EL (cell line): ENCODE measurements around the gene PHC3.
"Not testable (repeated sequence)": the region's sequence is repeated elsewhere in the genome, so short reads cannot be mapped to it uniquely, and the experiment has no call there.

Experiments
- DNase-seq: peaks from one replicate; pipeline ENCODE4 v3.0.0-alpha.2; 2016

Gene PHC3, protein sequence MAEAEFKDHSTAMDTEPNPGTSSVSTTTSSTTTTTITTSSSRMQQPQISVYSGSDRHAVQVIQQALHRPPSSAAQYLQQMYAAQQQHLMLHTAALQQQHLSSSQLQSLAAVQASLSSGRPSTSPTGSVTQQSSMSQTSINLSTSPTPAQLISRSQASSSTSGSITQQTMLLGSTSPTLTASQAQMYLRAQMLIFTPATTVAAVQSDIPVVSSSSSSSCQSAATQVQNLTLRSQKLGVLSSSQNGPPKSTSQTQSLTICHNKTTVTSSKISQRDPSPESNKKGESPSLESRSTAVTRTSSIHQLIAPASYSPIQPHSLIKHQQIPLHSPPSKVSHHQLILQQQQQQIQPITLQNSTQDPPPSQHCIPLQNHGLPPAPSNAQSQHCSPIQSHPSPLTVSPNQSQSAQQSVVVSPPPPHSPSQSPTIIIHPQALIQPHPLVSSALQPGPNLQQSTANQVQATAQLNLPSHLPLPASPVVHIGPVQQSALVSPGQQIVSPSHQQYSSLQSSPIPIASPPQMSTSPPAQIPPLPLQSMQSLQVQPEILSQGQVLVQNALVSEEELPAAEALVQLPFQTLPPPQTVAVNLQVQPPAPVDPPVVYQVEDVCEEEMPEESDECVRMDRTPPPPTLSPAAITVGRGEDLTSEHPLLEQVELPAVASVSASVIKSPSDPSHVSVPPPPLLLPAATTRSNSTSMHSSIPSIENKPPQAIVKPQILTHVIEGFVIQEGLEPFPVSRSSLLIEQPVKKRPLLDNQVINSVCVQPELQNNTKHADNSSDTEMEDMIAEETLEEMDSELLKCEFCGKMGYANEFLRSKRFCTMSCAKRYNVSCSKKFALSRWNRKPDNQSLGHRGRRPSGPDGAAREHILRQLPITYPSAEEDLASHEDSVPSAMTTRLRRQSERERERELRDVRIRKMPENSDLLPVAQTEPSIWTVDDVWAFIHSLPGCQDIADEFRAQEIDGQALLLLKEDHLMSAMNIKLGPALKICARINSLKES

DNA sequence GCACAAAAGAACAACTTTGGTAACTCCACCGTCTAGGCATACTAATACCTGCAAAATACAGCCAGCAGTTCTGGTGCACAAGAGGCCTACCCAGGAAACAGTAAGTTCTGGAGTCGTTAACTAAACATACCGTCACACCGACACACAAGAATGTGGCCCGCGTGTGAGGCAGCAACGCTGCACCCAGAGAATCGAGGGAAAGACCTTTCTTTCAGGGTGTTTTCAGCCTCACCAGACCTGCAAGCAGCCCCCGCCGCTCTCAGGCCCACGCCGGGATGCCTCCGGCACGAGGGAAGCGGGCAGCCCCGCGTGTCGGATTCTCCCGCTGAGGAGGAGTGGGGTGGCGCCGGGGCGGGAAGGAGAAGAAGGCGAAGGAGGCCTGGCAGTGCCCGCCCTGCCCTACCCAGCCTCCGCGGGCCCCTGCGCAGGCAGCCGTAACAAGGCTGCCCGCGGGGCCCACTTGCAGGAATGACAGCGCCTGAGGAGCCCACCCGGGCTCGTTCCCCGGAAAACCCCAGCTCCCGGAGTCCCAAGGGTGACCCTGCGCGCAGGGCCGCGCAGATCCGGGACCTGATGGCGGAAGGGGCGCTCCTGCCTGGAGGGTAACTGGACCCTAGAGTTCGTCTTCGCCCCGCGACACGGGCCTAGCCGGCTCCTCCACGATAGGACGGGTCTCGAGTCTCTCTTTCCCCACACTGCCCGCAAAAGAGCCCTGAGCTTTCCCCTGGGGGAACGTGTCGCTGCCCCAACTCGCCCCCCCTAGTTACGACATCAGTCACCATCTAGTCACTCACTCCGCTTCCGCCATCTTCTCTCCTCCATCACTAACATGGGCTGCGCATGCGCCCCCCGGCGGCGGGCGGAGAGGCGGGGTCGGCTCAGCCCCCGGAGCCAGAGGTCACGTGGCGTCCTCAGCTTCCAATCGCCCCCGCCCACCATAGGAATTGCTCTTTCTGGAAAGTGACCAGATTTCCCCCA, at the start of gene PHC3:
TSS of gene PHC3 (minus strand) at position 826 of the 978 bp plus-strand sequence. CDS start at position 808, 18 bp downstream.
- peak; percentile 93 for DNase-seq

DNA sequence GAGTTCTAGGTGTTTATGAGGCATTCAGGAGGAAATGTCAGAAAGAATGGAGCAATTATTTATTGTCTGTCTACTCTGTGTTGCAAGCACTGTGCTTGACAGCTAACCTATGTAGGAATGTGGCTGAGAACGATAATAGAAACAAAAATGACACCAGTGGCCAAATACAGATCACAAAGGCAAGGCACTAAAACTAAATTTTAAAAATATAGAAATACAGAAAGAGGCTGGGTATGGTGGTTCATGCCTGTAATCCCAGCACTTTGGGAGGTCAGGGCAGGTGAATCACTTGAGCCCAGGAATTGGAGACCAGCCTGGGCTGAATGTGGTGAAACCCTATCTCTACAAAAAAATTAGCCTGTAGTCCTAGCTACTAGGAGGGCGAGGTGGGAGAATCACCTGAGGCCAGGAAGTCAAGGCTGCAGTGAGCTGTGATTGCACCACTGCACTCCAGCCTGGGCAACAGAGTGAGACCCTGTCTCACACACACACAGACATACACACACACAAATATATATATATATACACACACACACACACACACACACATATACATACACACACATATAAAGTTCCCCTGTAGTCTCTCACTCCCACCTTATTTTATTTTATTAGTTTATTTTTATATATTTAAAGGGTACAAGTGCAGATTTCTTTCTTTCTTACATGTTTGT, 46.7 kb upstream of the PHC3 start:
- DNase-seq = peak; percentile 32

DNA sequence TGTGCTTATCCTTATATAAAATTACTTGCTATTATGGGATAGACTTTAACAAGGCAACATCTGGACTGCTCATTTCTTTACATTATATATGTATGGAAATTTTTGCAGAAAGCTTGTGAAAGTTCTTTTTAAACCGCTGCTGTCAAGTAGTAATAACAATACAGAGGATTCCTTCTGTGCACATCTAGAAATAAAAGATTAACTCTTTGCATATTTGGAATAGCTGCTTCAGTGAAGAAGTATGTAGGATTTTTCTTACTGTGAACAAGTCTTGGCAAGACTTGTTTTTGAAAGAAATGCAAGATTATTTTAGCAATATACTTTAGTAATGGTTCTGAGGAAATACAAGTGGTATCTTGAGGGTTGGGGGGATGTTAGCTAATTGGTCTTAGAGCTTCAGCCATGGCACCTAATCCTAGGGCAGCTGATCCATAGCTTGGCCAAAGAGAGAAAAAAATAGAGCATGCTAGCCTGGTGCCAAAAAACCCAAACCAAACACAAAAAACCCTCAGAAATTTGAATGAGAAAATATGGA, 45.0 kb upstream of the PHC3 start:
- DNase-seq = no peak

DNA sequence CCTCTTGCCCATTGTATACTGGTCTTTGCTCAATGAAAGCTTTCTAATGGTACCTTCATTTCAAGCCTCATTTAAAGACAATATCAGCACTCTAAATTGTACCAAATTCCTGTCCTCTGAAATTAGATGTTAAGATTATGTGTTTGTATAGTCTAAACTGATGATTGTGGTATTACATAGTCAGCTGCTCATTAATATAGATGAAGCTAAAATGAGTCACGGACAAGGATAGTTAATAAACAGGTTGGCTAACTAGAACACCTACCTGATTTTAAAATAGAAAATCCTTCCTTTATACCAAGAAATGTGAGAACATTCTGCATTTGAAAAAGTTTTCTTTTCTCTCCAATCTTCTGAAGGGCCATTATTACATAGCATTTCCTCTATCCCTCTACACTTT, 43.6 kb upstream of the PHC3 start:
- DNase-seq = no peak

DNA sequence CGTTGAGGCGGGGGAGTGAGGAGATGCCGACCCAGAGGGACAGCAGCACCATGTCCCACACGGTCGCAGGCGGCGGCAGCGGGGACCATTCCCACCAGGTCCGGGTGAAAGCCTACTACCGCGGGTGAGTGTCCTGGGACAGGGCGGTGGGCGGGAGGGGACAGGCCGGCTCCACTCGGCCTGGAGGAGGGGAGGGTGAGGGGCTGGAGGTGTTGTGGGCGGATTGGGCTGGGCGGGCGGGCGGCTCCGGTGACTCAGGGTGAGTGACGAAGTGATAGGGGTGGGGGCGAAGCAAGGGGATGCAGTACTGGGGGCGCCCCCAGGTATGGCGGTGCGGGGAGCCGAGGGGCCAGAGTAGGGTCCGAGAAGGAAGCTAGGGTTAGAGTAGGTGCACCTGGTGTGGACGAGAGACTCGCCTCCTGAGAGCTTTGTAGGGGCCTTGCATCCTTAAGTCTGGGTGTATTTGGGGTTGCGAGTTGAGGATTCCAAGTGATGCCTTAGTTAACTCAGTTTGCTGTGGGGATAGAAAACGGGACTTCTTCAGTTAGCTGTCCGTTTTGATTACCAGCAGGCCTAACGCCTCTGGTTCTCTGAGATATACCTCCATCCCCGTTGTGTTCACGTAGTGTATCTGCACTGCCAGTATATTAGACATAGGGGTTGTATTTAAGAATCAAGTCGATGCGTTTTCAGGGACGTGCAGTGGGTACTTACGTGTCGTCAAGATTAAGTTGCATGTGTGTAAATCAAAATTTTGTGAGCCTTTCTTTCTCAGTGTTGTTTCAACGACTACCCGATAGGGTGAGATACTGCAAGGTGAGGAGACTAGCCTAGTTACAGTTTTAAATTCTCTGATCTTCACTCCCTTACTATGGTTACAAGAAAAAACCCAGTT, 41.4 kb upstream of the PHC3 start:
- peak; percentile 39 for DNase-seq

DNA sequence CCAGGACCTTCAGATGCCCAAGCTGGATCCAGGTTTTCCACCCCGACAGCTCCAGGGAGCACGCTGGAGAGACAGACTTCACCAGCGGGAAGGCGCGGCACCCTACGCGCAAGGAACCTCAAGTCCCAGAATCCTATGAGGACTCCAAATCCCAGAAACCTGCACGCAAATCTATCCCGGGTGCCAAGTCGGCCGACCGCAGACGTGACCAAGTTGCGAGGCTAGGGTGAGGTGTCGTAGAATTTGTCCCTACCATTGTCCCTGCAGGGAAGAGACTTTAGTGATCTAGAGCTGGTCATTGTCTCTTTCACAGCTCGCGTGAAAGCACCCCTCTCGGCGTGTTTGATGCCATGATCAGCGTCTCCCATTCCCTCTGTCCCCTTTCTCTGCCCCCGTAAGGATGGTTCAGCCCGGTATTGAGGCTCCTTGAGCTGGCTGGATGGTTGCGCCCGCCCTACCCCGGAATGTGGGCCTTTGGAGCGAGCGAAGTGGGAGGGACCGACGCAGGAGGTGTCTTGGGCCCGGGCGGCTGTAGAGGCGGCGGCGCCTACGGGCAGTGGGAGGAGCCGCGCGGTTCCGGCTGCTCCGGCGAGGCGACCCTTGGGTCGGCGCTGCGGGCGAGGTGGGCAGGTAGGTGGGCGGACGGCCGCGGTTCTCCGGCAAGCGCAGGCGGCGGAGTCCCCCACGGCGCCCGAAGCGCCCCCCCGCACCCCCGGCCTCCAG, 40.6 kb upstream of the PHC3 start, which contains the start of gene PRKCI:
TSS of gene PRKCI (plus strand) at position 501 of the 723 bp plus-strand sequence. CDS start 246 bp downstream, outside the sequence.
- DNase-seq = peak; percentile 98

DNA sequence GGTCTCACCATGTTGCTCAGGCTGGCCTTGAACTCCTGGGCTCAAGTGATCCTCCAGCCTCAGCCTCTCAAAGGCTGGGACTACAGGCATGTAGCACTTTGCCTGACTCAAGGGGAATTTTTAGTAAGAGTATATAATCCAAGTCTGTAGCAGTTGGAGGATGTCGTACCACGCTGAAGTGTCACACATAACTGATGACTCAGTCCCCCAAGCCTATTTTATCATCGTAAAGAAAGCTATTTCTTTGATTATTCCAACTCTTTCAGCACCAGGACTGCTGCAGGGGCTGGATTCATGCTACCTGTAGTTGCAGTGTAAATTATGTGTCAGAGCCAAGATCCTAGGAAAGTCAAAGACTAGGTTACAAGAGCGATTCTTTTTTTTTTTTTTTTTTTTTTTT, 39.3 kb upstream of the PHC3 start:
- DNase-seq = peak; percentile 74

DNA sequence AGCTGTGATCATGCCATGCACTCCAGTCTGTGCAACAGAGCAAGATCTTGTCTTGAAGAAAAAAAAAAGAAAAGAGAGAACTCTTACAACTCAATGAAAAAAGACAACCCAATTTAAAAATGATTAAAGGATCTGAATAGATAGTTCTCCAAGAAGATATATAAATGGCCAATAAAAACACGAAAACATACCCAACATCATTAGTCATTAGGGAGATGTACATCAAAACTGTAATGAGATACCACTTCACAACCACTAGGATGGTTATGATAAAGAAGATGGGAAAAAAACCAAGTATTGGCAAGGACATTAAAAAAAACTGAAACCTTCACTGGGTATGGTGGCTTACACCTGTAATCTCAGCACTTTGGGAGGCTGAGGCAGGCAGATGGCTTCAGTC, 38.3 kb upstream of the PHC3 start:
- DNase-seq = no peak

DNA sequence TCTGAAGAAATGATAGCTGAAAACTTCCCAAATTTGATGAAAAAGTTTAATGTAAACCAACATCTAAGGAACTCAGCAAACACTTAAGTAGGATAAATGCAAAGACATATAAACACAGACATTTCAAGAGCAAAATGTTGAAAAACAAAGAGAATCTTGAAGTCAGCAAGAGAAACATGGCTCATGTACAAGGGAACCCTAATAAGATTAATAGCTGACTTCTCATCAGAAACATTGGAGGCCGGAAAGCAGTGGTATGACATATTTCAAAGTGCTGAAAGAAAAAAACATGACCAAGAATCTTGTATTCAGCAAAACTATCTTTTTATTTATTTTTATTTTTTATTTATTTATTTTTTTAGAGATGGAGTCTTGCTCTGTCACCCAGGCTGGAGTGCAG, 30.1 kb upstream of the PHC3 start:
- no peak for DNase-seq

DNA sequence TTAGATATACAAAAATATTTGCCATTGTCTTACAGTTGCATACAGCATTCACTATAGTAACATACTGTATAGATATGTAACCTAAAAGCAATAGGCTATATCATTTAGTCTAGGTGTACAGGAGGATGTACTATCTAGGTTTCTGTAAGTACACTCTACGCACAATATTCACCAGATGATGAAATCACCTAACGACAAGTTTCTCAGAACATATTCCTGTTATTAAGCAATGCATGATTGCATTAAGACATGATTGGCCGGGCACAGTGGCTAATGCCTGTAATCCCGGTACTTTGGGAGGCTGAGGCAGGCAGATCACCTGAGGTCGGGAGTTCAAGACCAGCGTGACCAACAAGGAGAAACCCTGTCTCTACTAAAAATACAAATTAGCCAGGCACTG, 26.2 kb upstream of the PHC3 start:
- no peak for DNase-seq

DNA sequence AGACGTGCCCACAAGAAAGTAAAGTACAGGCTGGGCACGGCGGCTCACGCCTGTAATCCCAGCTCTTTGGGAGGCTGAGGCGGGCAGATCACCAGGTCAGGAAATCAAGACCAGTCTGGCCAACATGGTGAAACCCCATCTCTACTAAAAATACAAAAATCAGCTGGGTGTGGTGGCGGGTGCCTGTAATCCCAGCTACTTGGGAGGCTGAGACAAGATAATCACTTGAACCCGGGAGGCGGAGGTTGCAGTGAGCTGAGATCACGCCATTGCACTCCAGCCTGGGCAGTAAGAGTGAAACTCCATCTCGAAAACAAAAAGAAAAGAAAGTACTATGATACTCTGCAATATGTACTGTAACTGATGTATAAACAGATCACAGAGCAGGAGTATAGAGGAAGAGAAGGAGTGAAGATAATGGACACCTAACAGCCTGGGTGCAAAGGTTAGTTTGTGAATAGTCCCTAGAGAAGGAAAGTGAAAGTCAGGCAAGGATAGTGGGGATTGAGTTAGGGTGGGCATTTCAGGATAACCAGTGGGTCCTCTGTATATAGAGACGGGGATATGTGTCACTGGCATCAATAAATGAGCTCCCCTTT, 24.7 kb upstream of the PHC3 start:
- DNase-seq = not testable (repeated sequence)

DNA sequence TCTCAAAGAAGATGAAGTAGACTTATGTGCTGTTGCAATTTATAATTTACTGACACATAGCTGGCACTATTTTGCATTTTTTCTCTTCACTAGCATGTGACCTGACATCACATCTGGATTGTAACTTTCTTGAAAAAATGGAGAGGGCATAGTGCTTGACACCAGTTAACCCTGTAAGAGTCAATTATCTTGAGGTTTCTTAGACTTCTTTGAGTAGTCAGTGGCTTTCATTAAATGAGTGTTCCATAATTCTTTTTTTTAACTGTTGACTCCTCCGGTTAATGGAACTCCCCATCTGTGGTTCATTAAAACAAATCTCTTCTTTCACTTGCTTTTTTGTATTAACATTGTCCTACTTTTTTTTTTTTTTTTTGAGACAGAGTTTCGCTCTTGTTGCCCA, 23.8 kb upstream of the PHC3 start:
- DNase-seq = no peak

DNA sequence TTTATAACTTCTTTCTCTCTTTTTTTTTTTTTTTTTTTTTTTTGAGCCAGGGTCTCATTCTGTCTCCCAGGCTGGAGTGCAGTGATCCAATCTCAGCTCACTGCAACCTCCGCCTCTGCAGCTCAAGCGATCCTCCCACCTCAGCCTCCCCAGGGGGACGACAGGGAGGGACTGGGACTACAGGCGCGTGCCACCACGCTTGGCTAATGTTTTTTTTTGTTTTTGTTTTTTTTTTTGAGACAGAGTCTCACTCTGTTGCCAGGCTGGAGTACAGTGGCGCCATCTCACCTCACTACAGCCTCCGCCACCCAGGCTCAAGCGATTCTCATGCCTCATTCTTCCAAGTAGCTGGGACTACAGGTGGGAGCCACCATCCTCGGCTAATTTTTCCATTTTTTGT, 23.0 kb upstream of the PHC3 start:
- DNase-seq = no peak

DNA sequence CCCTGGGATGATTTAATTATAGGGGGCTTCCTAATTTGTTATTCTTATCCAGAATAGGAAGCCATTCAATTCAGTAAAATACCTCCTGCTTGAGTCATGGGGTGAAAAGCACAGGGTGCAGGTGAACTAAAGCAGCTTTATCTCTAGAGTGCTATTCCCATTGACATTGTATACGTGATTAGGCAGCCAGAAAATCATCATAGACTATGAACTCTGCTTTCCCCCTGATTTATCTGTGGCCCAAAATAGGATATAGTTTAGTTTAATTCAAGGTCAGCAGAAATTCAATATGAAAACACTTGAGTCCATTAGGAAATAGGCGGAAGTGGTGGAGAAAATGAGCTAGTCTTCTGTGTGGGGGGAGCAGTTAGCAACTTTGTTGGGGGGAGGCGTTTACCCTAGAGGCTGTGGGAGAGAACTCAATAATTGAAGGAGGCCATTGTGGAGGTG, 22.5 kb upstream of the PHC3 start:
- DNase-seq = no peak

DNA sequence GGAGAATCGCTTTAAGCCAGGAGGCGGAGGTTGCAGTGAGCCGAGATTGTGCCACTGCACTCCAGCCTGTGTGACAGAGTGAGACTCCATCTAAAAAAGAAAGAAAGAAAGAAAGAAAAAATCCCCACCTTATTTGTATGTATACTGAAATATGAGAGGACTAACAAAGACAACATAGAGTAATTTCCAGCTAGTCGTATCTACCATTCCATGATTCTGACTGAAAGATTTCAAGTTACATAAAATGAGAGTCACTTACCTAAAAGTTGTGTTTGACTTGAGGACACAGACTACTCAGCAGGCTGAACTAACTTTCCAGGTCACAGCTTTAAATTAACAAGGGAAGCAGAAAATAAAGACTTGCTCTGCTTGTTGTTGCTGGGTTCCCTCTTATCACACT, 21.9 kb upstream of the PHC3 start:
- no peak for DNase-seq

DNA sequence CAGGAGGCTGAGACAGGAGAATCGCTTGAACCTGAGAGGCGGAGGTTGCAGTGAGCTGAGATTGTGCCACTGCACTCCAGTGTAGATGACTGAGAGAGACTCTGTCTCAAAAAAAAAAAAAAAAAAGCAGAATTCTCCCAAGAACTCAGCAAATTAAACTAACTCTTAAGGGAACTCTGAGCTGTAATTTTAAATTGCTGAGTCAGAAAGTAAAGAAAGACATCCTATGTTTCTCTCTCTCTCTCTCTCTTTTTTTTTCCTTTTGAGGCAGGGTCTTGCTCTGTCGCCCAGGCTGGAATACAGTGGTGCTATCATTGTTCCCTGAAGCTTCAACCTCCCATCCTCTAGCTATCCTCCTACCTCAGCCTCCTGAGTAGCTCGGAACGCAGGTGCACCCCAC, 20.0 kb upstream of the PHC3 start:
- DNase-seq = no peak

DNA sequence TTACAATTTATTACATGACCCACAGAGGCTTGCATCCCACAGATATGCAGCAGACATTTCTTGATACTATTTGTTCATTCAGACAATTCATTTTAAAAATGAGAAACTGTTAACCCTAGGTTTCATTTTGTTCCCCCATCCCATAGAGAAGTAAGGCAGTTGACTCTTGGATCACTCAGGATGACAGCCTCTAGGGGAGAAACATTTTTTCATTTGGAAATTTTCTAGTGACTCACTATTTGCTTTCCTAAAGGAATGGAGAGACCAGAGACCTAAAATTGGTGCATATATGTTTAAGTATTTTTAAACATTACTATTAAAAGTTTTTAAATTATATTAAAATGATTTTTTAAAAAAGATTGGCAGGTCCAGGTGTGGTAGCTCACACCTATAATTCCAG, 19.5 kb upstream of the PHC3 start:
- no peak for DNase-seq

DNA sequence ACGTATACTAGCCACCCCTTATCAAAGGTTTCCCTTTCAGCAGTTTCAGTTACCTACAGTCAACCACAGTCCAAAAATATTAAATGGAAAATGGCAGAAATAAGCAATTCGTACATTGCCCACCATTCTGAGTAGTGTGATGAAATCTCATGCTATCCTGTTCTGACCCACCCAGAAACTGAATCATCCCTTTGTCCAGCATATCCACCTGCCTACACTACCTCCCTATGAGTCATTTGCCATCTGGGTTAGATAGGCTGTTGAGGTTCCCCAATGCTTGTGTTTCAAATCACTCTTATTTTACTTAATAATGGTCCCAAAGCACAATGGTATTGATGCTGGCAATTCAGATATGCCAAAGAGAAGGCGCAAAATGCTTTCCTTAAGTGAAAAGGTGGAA, 15.3 kb upstream of the PHC3 start:
- DNase-seq = no peak

DNA sequence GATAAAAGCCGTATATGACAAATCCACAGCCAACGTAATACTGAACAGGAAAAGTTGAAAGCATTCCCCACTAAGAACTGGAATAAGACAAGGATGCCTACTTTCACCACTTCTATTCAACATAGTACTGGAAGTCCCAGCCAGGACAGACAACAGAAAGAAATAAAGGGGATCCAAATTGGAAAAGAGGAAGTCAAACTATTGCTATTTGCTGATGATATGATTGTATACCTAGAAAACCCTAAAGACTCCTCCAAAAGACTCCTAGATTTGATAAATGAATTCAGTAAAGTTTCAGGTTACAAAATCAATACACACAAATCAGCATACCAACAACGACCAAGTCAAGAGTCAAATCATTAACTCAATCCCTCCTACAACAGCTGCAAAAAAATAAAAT, 14.2 kb upstream of the PHC3 start:
- DNase-seq = not testable (repeated sequence)
